Thyroid gland (tissue), 4 donors: ENCODE data around the gene ARL8A.

Experiments
- CTCF ChIP-seq, 6 experiments: fragments of 200-600 bp in 3 of 6; fragments of 450-650 bp in 3 of 6; sonication (generic) in 3 of 6; IDR thresholded peaks; one replicate each; pipeline ENCODE4 v1.5.1; 2016 to 2019; ENCODE audit warnings: antibody characterized with exemption in 6 of 6, mild to moderate bottlenecking in 2 of 6, inconsistent platforms in 1 of 6, moderate library complexity in 1 of 6
- POLR2A ChIP-seq, 2 donors: fragments of 450-650 bp; IDR thresholded peaks; one replicate each; pipeline ENCODE4 v1.6.1; 2017; ENCODE audit warnings: antibody characterized with exemption in 2 of 2, mild to moderate bottlenecking in 2 of 2, moderate library complexity in 1 of 2

DNA sequence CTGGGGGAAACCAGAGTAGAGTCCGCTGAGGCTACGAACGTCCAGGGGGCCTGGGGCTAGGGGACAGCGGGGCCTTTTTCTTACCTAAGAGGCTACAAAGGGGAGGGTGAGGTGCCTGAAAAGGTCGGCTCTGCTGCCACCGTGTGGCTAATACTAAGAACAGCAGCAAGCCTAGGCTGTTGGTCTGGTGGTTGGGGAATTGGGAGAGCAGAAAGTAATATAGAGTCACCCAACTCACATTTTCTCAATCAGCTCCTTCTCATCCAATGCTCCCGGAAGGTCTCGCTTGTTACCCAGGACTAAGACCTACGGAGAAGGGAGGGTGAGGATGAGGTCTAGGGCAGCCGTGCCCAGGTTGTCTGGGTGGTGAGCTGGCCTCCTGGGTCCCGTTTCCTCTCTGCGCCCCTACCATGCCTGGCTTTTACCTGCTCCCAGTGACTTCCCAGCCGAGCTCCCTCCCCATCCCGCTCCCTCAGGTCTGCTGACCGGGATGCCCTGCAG lies 9.3 kb downstream of the ARL8A start:
- peak; percentile 66 to 85 (median 80) for TF ChIP-seq CTCF (IDR thresholded peaks at IDR 0.05)
- no peak for TF ChIP-seq POLR2A (IDR thresholded peaks at IDR 0.05)
